GM19438 (cell line): Measurements from ENCODE around the gene ASIC2.

ENCODE experiments used
- ATAC-seq: cut with Tn5 transposase; IDR thresholded peaks from one replicate; pipeline ENCODE4 v1.9.1; 2021; ENCODE audit warnings: low read depth; ENCODE audit not compliant: unreplicated experiment

The ASIC2 gene

GRCh38 chr17:33290253-33290652 lies 2.8 kb downstream of the ASIC2 start:
- no peak for ATAC-seq

GRCh38 chr17:33288954-33289353 lies 4.1 kb downstream of the ASIC2 start:
- ATAC-seq = no peak

DNA sequence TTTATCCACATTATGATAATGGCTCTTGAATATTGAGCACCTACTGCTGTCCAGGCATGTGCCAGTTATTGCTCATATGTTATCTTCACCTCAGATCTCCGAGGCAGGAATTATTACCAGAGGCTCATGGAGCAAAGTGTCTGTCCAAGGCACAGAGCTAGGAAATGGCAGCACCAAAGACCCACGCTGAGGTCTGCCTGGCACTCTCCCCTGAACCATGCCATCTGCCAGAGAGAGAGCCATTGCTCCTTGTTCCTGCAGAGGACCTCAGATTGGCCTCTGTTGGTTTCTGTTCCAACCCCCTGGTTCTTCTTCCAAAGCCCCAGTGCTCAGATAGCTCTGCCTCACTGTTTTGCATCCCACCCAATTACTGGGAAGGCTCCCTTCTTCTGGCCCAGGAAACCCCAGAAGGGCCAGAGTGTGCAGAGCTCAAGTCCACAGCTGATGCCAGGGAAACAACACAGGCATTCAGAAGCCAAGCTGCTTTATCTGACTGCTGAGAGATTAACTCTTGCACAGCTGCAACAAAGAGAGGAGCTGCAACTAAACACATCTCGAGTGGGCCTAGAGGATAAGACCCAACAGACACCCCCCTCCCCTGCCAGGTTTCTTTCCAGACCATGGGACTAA lies 5.9 kb downstream of the ASIC2 start:
- no peak for ATAC-seq

- no peak for ATAC-seq
These were observed 7.7 kb downstream of the ASIC2 start for GRCh38 chr17:33285413-33285812.

- no peak for ATAC-seq
These were observed 9.1 kb downstream of the ASIC2 start for GRCh38 chr17:33284022-33284421.

GRCh38 chr17:33280162-33280943 lies 12.7 kb downstream of the ASIC2 start:
- no peak for ATAC-seq

DNA sequence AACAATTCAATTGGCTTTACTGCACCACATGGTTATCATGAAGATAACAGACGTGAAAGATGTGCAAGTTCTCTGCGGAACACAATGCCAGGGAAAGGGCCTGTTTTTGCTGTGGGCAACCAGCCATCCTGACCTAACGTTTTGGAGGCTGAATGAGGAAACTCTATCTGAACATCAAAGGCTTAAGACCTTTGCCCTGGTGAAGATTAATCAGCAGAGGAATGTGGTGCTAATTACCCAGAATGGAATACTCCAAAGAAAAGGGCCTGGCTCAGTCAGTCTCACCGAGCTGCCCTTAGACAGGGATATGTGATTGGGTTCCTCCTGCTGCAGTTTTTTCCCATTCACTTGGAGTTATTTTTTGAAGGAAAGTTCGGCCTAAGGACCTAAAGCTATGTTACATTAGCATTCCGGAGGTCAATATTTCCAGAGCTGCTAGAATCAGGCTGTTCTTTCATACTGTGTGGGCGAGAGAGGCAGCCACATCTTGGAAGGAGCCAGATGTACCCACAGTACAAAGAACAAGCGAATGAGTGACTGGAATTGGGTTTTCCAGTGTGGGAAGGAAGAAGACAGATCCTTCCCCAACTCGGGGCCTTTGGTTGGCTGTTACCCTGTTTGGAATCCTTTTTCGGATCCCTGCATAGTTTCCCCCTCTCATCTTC lies 15.5 kb downstream of the ASIC2 start:
- ATAC-seq = no peak

DNA sequence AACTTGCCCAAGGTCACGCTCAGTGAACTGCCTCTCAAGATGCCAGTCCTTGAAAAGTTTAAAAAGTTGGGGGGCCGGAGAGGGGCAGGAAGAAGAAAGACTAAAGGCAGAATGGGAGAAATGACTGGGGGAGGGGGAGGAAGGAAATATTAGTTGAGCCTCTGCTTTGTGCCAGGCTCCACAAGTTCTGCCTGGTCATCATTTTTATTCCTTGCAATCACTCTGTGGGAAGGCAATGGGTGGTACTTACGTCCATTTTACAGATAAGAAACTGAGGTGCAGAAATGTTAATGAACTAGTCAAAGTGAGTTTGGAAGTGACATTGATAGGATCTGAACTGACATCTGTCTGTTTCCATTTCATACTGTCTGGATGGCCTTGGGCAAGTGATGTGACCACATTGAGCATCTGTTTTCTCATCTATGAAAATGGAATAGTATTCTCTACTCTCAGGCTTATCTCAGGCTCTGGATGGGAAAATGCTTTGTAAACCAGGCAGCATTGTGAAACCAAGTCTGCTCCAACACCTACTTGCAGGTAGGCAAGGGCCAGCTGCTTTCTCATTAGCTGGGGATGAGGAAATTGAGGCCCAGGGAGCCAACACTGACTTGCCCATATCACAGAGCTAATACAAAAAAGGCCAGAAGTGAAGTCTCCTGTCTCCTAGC lies 19.2 kb downstream of the ASIC2 start:
- no peak for ATAC-seq

DNA sequence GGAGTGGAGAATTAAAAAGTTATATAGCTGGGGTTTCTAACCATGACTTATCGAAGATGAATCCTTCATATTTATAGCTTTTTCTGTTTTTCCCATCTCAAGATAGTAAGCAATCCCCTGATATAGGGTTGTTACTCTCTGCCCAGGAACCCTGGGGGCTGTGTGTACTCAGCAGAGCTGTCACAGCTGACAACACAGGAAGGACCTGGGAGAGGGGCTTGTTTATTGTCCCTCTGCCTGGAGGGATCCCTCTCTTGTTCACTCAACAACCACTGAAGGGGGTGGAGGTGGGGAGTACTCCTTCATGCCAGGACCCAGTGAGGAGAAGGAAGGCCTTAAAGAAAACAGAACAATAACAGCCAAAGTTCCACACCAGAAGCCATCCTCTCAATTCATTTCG lies 19.8 kb downstream of the ASIC2 start:
- no peak for ATAC-seq

GRCh38 chr17:33272438-33272837 lies 20.7 kb downstream of the ASIC2 start:
- no peak for ATAC-seq

DNA sequence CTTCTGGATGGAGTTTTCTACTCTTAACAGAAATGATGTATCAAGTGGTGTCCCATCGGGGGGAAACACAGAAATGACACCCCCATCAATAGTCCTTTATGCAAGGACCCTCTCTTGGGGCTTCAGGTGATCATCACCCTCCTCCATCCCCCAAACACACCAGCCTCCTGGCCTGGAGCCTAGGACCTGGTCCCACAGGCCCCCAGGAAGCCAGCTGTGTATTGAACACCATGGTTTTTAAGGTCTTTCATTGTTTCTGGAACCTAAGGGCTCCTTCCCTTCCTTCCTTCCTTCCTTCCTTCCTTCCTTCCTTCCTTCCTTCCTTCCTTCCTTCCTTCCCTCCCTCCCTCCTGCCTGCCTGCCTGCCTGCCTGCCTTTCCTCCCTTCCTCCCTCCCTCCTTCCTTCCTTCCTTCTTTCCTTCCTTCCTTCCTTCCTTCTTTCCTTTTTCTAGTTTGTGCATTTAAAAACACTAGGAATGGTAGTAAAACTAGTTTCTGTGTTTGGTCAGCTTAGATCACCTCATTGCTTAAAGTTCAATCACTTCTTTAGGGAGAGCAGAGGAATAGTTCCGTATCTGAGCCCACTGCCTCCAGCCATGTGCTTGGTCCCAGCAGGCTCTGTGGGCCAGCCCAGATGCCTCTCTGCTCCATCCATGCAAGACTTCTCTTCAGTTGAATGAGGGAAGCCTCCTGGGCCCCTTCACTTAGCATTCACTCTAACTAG lies 23.6 kb downstream of the ASIC2 start:
- no peak for ATAC-seq

GRCh38 chr17:33267851-33268548 lies 25.1 kb downstream of the ASIC2 start:
- ATAC-seq = no peak

DNA sequence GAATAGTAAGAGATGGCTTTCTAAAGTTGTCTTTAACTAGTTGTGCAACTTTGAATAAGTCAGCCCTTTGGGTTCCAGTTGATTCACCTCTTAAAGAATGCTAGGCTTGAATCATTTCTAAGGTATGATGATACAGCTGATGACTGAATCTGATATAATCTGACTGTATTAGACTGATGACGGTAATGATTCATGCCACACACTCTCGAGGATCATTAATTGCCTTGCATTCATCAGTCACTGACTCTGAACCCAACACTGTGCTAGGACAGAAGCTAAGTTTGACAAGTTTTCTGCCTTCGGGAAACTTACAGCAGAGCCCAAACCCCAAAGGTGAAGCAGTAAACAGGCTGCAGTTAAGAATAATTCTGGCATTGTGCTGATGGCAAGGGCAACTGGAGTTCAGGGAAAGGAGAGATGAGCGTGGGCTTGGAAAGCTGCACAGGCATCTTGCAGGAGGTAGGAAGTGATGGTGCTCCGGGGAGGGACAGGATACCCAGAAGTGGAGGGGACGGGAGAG lies 25.8 kb downstream of the ASIC2 start:
- ATAC-seq = no peak

GRCh38 chr17:33266611-33267010 lies 26.5 kb downstream of the ASIC2 start:
- ATAC-seq = no peak

DNA sequence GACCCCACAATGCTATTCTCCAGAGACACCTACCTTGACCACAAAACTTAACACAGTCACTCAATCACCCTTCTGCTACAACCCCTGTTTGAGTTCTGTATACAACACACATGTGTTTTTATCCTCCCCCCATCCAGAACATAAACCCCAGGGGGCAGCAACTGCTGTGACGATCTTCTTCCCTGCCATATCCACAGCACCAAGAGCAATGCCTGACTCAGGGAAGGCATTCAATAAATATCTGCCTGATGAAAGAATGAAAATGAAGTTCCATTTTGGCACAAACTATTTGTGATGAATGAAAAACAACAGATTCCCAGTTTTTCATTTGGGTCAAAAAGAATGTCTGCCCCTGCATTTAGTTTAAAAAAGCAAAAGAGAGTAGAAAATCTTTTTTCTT lies 27.0 kb downstream of the ASIC2 start:
- no peak for ATAC-seq

DNA sequence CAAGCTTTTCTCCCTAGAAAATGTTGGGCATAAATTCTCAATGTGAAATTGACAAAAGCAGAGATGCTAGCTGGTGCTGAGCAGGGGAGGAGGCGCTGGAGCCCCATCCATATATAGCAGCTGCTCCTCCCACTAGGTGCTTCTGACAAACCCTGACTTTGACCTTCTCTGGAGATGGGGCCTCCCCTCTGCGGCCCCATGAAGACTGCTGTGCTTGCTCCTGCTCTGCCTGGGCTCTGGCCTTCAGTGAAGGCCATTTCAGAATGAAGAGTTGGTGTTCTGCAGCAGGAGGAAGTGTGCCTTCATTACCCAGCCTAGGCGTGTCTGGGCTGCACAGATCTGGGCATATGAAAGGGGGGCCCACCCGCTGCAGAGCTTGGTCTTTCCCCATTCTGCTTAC lies 29.7 kb downstream of the ASIC2 start:
- ATAC-seq = no peak

- no peak for ATAC-seq
These were observed 30.6 kb downstream of the ASIC2 start for GRCh38 chr17:33262266-33263123.

DNA sequence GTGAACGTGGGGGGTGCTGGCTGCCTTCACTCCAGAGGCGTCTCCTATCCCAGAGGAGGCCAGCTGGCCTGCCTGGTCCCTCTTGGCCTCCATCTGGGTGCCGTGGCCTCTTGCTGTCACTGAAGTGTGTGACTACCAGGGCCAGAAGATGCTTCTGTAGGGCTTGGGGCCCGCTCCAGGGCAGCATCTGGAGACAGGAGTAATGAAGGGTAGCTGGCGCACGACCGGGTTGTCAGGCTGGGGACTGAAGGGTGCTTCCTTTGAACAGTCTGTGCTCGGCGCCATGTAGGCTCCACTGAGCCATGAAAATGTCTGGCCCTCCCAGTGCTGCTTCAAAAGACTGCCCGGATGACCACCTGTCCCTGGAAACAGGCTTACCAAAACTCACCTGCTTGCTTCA lies 31.3 kb downstream of the ASIC2 start:
- no peak for ATAC-seq

DNA sequence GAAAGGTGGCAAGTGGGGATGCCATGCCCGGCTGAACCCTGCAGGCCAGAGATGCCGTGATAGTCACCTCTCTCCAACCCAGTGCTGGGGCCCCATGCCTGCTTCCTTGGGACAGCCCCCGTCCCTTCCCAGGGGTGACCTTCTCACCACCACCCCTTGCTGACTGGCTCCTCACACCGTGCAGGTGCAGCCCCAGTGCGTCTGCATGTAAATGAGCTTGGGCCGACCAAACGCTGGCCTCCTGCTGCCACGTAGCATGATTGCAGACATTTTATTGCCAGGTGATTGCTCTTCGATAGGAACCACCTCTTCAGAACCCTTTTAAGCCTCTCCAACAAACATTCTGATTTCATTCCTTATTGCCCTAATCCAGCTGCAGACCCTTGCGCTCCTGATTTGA lies 32.5 kb downstream of the ASIC2 start:
- ATAC-seq = no peak
